ENCODE measurements around the gene SCN4B. TPM values are rescaled to one million over a fixed set of nuclear protein-coding genes. Genes with fewer than 3 reads are reported as not detected.

SCN4B gene
- total RNA-seq, 1 donor from 2014 or later: 1.1 TPM

- Histone ChIP-seq H3K27me3 (no peaks in the 10 kb centered on the region), H3K4me3 (no peak overlapping the region), H3K4me1 (no peaks in the 10 kb centered on the region), H3K27ac (no peak overlapping the region), H3K9me3 (no peaks in the 10 kb centered on the region), H3K36me3 (no peaks in the 10 kb centered on the region)
- no peak for TF ChIP-seq CTCF (IDR thresholded peaks at IDR 0.05)
- intact Hi-C loops (cut with DNase I): no loop called here
- DNase-seq (ENCODE audit: low spot score in 2 of 2): no peak
These were observed 38.4 kb downstream of the SCN4B start for GRCh38 chr11:118114266-118114665.

- Histone ChIP-seq H3K4me3 (no peak overlapping the region), H3K27me3 (no peaks in the 10 kb centered on the region), H3K27ac (no peak overlapping the region), H3K36me3 (no peaks in the 10 kb centered on the region), H3K9me3 (no peaks in the 10 kb centered on the region), H3K4me1 (no peaks in the 10 kb centered on the region)
- no peak for DNase-seq (ENCODE audit: low spot score in 2 of 2)
- no peak for TF ChIP-seq CTCF (IDR thresholded peaks at IDR 0.05)
- intact Hi-C loops (cut with DNase I): no loop called here
These were observed 39.8 kb downstream of the SCN4B start for GRCh38 chr11:118112711-118113430.

GRCh38 chr11:118111744-118112035 is 40.9 kb downstream of the SCN4B start:
- H3K27me3 ChIP-seq: no peaks in the 10 kb centered on the region
- H3K9me3 ChIP-seq: no peaks in the 10 kb centered on the region
- H3K4me1 ChIP-seq: no peaks in the 10 kb centered on the region
- no peak overlapping the region for H3K27ac ChIP-seq
- H3K4me3 ChIP-seq: no peak overlapping the region
- no peak for DNase-seq (ENCODE audit: low spot score in 2 of 2)
- no peaks in the 10 kb centered on the region for H3K36me3 ChIP-seq
- intact Hi-C loops (cut with DNase I): no loop called here
- no peak for TF ChIP-seq CTCF (IDR thresholded peaks at IDR 0.05)

- no peak for TF ChIP-seq CTCF (IDR thresholded peaks at IDR 0.05)
- H3K27ac ChIP-seq: no peak overlapping the region
- DNase-seq (ENCODE audit: low spot score in 2 of 2): no peak
- H3K27me3 ChIP-seq: no peaks in the 10 kb centered on the region
- no peak overlapping the region for H3K4me3 ChIP-seq
- no peaks in the 10 kb centered on the region for H3K36me3 ChIP-seq
- no peaks in the 10 kb centered on the region for H3K4me1 ChIP-seq
- no peaks in the 10 kb centered on the region for H3K9me3 ChIP-seq
- intact Hi-C loops (cut with DNase I): no loop called here
These were observed 41.4 kb downstream of the SCN4B start for GRCh38 chr11:118111019-118111743.

- Histone ChIP-seq H3K27me3 (no peaks in the 10 kb centered on the region), H3K27ac (no peak overlapping the region), H3K9me3 (no peaks in the 10 kb centered on the region), H3K36me3 (no peaks in the 10 kb centered on the region), H3K4me1 (no peaks in the 10 kb centered on the region), H3K4me3 (no peak overlapping the region)
- TF ChIP-seq CTCF (IDR thresholded peaks at IDR 0.05): no peak
- DNase-seq (ENCODE audit: low spot score in 2 of 2): no peak
- intact Hi-C loops (cut with DNase I): no loop called here
These were observed 43.4 kb downstream of the SCN4B start for GRCh38 chr11:118109231-118109630.
